HG03439 (cell line): ENCODE measurements around the gene UQCC3.
"Not testable (repeated sequence)": the region's sequence is repeated elsewhere in the genome, so short reads cannot be mapped to it uniquely, and the experiment has no call there.

ENCODE experiments used
- ATAC-seq: cut with Tn5 transposase; IDR thresholded peaks from one replicate; pipeline ENCODE4 v1.9.1; 2021; ENCODE audit warnings: mild to moderate bottlenecking, moderate library complexity; ENCODE audit not compliant: unreplicated experiment

The UQCC3 gene

DNA sequence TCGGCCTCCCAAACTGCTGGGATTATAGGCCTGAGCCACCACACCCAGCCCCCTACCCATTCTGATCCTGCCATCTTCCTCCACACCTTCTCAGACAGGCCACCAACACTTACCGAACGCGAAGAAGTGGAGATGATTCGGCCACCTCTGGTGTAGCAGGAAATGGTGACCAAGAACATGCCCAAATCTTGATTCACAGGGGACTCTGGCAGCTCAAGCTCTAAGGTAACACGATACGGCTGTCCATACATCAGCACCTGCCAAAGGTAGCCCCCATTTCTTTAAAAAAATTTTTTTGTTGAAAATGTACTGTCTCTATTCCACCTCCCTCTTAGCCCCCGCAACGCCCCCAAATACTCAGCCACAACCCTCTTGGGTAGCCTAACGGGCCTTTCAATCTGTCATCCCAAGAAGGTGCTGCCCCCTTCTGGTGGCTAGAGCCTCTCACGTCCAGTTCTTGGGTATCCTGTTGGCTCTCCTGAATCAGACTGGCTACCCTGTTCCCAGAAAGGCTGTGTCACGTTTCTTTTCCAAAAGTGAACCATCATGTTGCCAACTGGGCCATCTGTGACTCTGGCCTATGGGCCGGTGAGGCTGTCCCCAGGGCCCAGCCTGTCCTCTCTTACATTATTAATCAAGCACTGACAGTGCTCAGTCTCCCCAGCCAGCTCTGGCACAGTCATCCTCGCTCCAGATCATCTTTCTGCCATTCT, 23.1 kb downstream of the UQCC3 start:
- ATAC-seq, result no peak

DNA sequence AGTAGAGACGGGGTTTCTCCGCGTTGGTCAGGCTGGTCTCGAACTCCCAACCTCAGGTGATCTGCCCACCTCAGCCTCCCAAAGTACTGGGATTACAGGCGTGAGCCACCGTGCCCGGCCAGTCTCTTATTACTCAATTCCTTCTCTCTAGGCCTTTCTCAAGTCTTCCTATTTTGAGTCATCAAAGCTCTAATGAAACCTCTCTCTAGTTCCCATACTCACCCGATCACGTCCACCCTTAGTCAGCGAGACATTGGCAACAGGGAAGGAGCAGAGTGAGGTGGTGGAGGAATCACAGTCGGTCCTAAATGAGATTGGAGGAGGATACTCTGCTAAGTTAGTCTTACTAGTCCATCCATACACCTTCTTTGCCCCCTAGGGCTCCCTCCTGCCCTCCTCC, 30.8 kb downstream of the UQCC3 start:
- ATAC-seq, result no peak

DNA sequence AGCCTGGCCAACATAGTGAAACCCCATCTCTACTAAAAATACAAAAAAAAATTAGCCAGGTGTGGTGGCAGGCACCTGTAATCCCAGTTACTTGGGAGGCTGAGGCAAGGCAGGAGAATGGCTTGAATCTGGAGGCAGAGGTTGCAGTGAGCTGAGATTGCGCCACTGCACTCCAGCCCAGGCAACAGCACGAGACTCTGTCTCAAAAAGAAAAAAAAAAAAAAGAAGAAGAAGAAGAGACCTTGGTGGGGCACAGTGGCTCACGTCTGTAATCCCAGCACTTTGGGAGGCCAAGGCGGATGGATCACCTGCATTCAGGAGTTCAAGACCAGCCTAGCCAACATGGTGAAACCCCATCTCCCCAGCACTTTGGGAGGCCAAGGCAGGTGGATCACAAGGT, 32.4 kb downstream of the UQCC3 start:
- ATAC-seq, result not testable (repeated sequence)

DNA sequence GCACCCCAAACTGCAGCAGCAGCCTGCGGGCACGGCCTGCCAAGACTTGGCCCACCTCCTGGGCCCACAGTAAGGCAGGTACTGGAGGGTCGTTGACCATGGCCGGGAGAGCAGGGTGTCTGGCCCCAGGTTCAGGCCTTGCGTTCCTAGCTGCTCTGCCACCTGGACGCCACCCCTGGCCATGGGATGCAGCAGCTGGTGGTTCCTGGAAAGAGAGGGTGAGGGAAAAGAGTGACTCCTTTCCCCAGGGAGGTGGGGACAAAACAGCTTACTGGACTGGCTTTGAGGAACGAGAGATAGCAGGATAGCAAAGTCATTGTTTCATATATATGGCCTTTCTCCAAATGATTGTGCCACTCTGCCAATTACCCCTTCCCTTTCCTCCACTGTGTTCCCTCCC, 33.9 kb downstream of the UQCC3 start:
- no peak for ATAC-seq

DNA sequence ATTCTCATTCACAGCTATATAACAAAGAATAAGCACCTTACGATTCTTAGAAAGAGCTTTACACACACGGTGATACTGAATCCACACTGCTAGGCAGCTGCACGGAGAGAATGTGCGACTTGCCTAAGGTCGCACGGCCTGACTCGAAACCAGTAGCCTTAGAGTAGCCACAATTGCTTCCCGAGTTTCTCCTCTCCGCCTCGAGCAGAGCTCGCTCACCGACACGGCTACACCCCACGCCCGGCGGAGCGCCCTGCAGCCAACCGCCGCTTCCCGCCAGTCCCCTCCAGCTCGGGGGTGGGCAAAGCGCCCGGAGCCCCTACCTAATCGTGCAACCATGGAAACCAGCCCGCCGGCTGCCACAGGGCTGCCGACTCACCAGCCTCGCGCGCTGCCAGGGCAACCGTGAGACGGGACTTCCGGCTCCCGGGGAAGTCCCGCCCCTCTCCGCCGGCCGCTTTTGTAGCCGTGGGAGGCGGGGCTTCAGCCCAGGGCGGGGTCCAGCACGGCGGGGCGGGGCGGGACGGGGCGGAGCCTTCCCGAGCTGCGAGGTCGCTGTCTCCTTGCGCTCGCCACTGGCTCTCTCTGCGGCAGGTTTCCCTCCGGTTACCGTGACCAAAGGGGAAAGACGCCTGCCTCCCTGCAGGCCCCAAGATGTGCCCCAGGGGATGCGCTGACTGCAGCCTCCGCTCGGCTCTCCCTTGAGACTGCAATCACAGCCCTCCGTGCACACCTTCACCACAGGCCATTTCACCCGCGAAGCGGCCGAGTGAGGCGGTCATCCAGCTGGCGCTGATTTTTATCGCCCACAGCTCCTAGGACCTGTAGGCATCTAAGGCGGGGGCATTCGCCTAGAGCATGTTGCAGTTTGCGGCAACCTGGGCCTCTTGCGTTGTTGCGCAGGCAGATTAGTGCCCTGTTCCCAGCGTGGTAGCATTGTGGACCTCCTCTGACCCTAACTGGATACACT, 34.7 kb downstream of the UQCC3 start:
- peak; percentile 42 for ATAC-seq

DNA sequence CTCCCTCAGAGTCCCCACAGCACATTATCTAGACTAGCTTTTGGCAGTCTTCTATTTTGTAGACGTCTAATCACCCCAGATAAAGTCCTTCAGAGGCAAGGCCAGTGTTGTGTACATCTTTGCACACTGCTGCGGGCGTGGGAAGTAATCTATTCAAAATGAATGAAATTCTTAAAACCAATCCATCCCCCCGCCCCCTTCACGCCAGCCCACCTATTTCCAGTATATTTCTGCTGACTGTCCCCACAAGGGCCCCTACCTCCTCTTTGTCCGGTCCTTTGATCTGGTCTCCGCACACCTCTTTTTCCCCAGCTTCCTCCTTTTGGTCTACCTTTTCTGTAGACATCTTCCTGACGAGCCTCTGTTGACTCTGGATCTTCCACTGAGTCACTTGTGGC, 35.4 kb downstream of the UQCC3 start:
- ATAC-seq, result no peak

DNA sequence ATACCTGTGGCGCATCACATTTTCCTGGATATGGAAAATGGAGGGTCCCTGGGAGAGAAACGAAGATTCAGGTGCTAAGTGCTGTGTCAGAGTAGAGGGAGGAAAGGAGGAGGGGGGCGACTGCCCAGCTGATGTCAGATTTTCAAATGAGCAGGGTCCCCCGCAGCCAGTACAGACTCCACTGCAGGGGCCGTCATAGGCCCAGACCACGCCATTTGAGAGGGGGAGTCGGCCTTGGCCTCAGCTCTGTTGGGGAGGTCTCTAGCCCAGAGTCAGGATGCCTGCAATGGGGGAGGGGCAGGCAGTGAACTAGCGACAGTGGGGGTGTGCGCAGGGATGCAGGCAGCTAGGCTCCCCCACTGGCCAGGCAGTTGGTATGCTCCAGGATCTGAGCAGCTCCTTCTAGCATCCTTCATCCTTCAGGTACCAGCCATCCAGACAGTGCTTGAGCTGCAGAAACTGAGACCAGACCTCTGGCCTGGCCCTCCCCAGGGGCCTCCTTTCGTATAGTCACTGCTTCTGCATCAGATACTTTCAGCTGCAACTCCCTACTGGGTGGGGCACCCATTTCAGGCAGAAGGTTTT, 35.9 kb downstream of the UQCC3 start, which contains the start of the genes BSCL2 and GNG3:
Gene BSCL2, minus strand, starts transcription at position 148 of the 585 bp plus-strand sequence. CDS start 229 bp downstream, outside the sequence.
Gene GNG3, plus strand, starts transcription at position 400 of the 585 bp plus-strand sequence. CDS start 620 bp downstream, outside the sequence.
- ATAC-seq, result no peak

DNA sequence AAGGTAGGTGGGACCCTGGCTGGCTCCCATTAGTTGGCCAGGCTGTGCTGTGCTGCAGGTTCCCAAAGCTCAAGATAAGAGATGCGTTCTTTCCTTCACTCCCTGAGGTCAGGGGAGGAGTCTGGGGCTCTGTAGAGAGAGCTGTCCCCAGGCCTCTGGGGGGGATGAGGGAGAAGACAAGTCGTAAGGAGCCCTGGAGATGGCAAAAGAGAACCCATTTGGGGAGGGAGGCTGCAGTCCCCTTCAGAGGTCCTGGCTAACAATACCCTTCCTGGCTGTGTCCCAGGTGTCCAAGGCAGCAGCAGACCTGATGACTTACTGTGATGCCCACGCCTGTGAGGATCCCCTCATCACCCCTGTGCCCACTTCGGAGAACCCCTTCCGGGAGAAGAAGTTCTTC, 36.9 kb downstream of the UQCC3 start:
- no peak for ATAC-seq

DNA sequence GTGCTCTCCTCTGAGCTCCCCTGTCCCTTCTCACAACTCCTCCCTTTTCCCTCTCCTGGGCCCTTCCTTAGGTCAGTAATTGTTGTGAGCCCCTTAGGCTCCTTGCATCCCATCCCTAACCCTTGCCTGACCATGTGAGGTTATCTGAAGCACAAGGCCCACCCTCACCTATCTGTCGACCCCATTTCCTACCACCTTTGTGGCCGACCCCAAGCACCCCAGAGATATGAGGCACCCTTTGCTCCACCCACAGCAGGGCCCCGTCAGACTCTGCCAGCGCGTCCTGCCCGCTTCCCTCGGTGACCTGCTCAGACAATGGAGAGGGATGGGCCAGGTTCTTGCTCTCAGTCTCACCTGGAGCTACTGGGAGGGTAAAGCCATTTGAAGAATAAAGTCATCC, 37.3 kb downstream of the UQCC3 start:
- no peak for ATAC-seq

DNA sequence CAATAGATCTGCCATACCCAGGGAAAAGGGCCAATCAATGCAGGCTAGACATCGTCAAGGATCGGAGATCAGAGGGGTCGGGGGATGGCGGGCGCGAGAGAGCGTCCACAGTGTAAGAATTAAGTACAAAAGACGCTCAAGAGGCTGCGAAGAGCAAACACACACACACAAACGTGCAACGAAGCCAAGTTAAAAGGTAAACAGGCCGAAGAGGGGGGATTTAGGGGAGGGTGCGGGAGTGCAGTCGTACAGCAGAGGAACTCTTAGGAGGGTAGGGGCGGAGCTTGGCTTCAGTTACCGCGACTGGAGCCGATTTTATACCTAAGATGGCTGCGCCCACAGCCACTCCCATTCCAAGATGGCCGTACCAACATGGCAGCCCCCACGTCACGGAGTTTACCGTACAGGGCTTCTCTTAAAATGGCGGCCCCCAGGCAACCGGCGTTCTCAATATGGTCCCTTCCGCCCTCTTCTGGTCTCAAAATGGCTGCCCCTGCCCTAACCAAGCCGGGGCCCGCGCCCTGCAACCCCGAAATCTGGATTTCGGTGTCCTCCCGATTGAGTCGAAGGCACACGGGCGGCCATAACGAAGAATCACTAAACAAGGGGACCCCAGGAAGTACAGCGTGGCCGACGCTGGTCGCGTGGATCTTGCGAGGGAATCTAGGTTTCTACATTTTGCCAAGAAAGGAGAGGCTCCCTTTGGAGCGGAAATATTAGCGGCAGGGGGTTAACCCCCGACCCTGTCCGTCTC, 38.0 kb downstream of the UQCC3 start:
- peak; percentile 81 for ATAC-seq

DNA sequence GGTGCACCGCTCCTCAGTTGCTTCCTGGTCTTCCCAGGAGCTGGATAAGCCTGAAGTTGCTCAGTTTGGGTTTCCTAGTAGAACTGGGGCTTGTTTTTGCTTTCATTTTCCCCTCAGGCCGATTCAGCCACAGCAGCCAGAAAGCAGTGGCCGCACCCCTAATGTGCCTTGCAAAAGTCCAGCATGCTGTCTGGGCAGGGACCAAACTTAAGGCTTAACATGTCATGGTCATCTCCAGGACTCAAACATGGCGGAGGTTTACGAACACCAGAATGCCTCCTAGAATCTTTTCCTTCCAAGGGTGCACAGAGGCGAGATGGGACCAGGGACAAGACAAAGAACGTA, 38.5 kb downstream of the UQCC3 start:
- ATAC-seq, result peak; percentile 15

DNA sequence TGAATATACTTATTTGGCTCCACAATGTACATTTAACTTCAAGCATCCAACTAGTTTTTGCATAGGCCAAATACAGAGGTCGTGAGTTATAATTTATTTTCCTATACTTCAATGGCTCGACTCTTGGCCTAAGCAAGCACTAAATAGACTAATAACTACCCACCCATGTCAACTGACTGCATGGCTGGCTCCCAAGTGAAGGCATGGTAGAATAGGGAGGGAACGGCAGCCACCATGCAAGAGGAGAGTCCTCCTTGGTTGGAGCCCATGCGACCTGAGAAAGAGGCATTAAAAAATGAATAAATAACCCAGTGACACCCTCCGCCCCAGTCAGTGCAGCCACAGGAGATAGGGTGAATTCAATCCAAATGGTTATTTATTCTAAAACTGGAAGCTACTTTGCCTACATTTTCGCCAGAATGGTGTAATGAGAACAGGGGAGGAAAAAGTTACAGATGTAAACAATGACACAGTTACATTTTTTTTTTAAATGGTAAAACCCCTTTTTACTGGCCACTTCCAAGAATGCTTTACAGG, 40.9 kb downstream of the UQCC3 start:
- ATAC-seq, result no peak

DNA sequence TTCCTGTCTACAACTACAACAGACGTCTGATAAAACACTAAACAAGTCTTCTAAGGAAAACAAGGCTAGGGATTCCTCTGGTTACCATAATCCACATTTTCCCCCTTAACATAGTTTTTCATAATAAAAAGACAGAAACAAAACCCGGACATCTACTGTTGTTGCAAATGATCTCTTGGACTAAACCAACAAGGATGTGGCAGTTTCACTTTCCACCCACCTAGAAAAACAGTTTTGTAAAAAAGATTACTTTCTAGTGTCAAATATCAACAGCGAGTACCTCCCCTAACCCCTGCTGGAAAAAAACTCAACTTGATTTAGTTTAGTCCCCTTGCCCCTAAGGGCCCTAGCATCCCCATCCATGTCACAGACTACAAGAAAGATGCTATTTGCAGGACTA, 41.4 kb downstream of the UQCC3 start:
- no peak for ATAC-seq

DNA sequence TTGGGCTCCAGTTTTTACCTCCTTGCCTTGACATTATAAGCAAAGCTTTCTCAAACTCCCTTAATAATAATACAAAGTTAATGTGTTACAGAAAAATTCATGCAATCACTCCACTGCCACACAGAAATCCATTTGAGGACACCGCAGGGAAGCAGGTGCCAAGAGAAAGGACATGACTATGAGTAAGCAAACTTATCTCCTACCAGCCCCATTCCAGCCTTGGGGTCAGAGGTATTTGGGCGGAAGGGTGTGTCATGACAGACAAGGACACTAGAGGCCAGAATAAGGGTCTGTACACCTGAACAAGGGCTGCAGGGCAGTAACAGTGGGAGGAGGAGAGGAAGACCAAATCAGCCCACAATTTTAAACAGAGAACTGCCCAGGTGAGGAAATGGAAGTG, 41.9 kb downstream of the UQCC3 start:
- ATAC-seq, result no peak

DNA sequence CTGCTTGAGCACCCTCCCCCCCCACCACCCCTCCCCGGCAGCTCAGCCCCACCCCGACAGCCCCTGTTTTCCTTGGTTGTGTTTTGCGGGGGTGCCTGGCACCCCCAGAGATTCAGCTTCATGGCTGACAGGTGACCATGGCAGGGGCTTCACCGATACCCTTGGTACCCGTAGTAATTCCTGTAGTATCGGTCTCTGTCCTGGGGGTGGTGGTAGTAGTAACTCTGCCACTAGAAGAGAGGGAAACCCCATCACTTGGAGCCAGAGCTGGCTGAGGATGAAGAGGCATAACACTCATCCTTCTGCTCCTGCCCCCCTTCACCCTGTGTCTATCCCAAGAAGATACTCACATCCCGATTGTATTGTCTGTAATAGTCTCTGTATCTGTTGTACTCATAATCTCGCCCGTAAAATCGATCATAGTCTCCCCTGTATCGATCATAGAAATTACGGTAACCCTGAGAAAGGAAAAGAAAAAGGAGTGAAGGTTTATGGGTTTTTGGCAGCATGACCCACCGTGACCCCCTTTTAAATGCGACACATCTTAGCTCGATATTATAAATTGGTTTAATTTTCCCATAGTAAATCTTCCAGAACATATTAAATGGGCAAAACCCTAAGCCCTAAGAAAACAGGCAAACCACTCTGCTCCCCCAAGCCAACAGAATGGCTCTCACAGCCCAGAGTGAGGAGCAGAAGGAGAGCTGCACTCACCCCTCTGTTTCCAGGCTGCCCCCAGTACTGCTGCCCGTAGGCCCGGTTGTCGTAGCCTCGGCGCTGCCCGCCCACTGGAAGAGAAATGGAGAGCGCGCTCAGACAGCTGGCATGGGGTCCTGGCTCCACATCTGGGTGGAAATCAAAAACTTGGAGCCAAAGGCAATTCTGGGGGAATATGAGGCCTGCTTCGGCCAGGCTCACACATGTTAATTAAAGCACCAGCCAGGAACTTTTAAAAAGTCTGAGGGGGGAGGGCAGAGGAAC, 44.0 kb downstream of the UQCC3 start:
- ATAC-seq, result no peak

DNA sequence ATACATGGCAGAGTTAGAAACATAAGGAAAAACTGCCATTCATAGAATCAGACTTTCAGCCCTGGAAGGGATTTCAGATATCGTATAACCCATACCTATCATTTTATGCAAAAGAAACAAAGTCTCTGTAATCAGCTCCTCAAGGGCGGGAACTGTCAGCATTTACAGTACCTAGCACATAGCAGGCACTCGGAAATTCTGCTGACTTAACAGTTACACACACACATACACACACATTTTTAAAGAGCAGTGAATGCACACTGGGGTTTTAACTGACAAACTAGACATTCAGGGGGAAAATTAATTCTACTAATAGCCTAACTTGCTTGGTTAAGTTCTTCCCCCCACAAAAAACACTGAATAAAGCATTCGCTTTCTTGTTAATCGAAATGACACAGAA, 44.7 kb downstream of the UQCC3 start:
- ATAC-seq, result no peak

DNA sequence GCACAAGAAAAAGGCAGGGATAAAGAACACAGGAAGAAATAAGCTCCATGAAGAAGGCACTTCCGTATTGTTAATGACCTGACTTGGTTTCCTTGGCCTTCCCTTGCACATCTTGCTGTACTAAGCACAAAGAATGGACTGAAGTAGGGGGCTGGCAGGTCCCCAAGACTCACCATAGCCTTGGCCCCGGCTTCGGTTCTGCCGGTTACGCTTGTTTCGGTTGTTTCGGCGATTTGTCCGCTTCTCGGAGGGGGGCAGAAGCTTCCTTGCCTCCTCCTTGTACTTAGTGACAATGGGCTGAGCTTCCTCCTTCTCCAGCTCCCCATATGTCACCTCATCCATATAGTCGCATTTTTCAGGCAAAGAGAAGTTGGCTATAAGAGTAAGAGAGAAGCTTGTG, 45.3 kb downstream of the UQCC3 start:
- no peak for ATAC-seq

DNA sequence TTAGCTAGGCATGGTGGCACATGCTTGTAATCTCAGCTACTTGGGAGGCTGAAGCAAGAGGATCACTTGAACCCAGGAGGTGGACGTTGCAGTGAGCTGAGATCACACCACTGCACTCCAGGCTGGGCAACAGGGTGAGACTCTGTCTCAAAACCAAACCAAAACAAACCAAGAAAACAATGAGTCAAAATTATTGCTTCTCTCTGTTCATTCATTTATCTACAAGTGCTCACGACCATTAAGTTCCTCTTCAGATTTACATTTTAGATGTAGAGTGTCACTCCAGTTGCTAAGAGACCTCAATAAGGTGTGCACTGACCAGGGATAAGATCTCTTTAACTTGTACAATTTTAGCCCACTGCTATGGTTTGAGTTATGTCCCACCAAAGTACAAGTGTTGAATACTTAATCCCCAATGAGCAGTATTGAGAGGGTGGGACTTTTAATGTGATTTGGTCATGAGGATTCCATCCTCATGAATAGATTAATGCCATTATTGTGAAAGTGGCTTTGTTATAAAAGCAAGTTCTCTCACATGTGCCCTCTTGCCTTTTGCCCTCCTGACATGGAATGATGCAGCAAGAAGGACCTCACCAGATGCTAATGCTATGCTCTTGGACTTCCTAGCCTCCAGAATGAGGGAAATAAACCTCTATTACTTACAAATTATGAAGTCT, 48.0 kb downstream of the UQCC3 start:
- ATAC-seq, result no peak

DNA sequence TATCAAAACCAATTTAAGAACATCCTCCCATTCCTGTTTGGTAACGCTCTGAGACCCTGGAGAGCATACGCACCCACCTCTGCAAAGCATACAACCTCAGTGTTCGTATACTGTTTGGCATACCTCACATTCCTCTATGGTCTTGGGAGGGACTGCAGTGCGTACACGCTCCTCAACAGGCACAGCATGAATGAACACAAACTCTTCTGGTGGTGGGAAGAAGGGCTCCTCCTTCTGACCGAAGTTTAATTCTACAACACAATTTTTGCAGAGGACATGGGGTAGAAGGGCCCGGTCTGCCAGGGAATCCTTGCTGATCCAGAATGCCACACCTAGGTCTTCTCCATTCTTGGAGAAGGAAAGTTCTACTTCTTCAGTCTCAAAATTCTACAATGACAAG, 50.5 kb downstream of the UQCC3 start:
- no peak for ATAC-seq
